DND-41 (cell line): ENCODE data around the gene KMT5B.

Source experiments
- ATAC-seq: fragments of 200-7000 bp; cut with Tn5 transposase; 3 replicates; pipeline ENCODE4 v1.9.1; 2021; ENCODE audit warnings: low read depth; ENCODE audit not compliant: insufficient read depth
- DNase-seq: peaks from one replicate; pipeline ENCODE4 v3.0.0-alpha.2; 2020
- H2AFZ ChIP-seq: 2 replicates; pipeline ENCODE4 v1.6.0; 2012; ENCODE audit warnings: low read depth, low read length
- H3K27ac ChIP-seq: 2 replicates; pipeline ENCODE4 v1.5.1; 2012; ENCODE audit warnings: low read length, inconsistent platforms
- H3K27me3 ChIP-seq: fragments of 200-600 bp; sonication (generic); 2 replicates; pipeline ENCODE4 v1.6.0; 2012; ENCODE audit warnings: low read length, mild to moderate bottlenecking, inconsistent platforms; ENCODE audit not compliant: insufficient read depth, poor library complexity
- H3K36me3 ChIP-seq: 2 replicates; pipeline ENCODE4 v1.5.1; 2012; ENCODE audit warnings: low read length, inconsistent platforms; ENCODE audit not compliant: insufficient read depth
- H3K4me1 ChIP-seq: 2 replicates; pipeline ENCODE4 v1.5.1; 2012; ENCODE audit warnings: mild to moderate bottlenecking, low read length; ENCODE audit not compliant: insufficient read depth
- H3K4me2 ChIP-seq: 2 replicates; pipeline ENCODE4 v1.6.0; 2012; ENCODE audit warnings: mild to moderate bottlenecking, moderate library complexity, low read length, inconsistent platforms; ENCODE audit not compliant: insufficient read depth
- H3K4me3 ChIP-seq, 2 experiments: fragments of 200-600 bp in 1 of 2; shearing (Covaris generic) in 1 of 2; 2 replicates each; pipeline ENCODE4 v1.5.1; 2012 to 2016; ENCODE audit warnings: inconsistent platforms in 2 of 2, low read length in 2 of 2, mild to moderate bottlenecking in 2 of 2, low read depth in 1 of 2, moderate library complexity in 1 of 2
- H3K79me2 ChIP-seq: 2 replicates; pipeline ENCODE4 v1.6.0; 2012; ENCODE audit warnings: low read length, inconsistent platforms; ENCODE audit not compliant: insufficient read depth
- H3K9ac ChIP-seq: 2 replicates; pipeline ENCODE4 v1.6.0; 2012; ENCODE audit warnings: low read depth, mild to moderate bottlenecking, inconsistent platforms, low read length, moderate library complexity
- H3K9me3 ChIP-seq: 2 replicates; pipeline ENCODE4 v1.5.1; 2012; ENCODE audit warnings: low read length, moderate library complexity, mild to moderate bottlenecking, inconsistent platforms; ENCODE audit not compliant: insufficient read depth, severe bottlenecking
- H4K20me1 ChIP-seq: 2 replicates; pipeline ENCODE4 v1.6.0; 2012; ENCODE audit warnings: low read length; ENCODE audit not compliant: insufficient read depth
- EZH2 ChIP-seq: IDR thresholded peaks from 3 replicates; pipeline ENCODE4 v1.6.1; 2012; ENCODE audit warnings: borderline replicate concordance, low read depth, mild to moderate bottlenecking, moderate library complexity, low read length, inconsistent platforms; ENCODE audit not compliant: severe bottlenecking
- TF ChIP-seq, protein P1 (sequence below): IDR thresholded peaks from 2 replicates; pipeline ENCODE4 v1.5.1; 2012; ENCODE audit warnings: borderline replicate concordance, low read length, moderate library complexity, mild to moderate bottlenecking; ENCODE audit not compliant: poor library complexity, severe bottlenecking; ENCODE audit errors: extremely low read depth

KMT5B gene

DNA sequence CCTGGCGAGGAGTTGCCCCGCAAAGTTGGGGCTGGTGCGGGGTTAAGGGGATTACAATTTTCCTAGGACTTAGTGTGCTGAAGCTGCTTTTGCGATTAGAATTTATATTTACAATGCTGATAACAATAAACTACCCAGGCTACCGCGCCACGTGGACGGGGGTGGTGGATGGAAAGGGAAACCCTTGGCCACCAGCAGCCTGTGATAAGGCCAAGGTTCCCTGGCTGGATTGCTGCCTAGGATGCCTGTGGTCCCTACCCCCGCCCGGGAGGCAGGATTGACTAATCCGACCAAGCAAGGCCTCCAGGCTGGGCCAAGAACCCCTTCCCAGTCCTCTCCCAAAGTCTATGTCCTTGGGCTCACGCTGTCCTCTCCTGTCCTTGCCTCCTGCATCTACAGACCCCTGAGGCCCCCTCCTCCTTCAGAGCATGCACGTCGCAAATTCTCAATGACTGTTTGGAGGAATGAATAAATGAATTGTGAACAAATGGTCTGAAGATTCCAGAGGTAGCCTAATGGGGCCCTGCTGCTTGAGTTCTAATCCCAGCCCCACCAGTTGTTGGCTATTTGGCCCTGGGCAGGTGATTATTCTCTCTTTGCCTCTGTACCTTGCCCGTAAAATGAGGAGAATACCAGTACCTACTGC is 84.3 kb downstream of the KMT5B start:
- Histone ChIP-seq H3K9ac (no peak overlapping the region), H3K27me3 (no peaks in the 10 kb centered on the region), H3K36me3 (no peaks in the 10 kb centered on the region), H3K79me2 (no peaks in the 10 kb centered on the region), H2AFZ (no peak overlapping the region), H3K4me1 (no peaks in the 10 kb centered on the region), H3K9me3 (peaks cover 30% of the 10 kb centered on the region), H4K20me1 (no peaks in the 10 kb centered on the region), H3K27ac (no peak overlapping the region), H3K4me2 (no peak overlapping the region), H3K4me3 (no peak overlapping the region)
- DNase-seq (no peak), ATAC-seq (no peak)
- TF ChIP-seq EZH2: no peak
- TF ChIP-seq, protein P1, sequence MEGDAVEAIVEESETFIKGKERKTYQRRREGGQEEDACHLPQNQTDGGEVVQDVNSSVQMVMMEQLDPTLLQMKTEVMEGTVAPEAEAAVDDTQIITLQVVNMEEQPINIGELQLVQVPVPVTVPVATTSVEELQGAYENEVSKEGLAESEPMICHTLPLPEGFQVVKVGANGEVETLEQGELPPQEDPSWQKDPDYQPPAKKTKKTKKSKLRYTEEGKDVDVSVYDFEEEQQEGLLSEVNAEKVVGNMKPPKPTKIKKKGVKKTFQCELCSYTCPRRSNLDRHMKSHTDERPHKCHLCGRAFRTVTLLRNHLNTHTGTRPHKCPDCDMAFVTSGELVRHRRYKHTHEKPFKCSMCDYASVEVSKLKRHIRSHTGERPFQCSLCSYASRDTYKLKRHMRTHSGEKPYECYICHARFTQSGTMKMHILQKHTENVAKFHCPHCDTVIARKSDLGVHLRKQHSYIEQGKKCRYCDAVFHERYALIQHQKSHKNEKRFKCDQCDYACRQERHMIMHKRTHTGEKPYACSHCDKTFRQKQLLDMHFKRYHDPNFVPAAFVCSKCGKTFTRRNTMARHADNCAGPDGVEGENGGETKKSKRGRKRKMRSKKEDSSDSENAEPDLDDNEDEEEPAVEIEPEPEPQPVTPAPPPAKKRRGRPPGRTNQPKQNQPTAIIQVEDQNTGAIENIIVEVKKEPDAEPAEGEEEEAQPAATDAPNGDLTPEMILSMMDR: no peak

DNA sequence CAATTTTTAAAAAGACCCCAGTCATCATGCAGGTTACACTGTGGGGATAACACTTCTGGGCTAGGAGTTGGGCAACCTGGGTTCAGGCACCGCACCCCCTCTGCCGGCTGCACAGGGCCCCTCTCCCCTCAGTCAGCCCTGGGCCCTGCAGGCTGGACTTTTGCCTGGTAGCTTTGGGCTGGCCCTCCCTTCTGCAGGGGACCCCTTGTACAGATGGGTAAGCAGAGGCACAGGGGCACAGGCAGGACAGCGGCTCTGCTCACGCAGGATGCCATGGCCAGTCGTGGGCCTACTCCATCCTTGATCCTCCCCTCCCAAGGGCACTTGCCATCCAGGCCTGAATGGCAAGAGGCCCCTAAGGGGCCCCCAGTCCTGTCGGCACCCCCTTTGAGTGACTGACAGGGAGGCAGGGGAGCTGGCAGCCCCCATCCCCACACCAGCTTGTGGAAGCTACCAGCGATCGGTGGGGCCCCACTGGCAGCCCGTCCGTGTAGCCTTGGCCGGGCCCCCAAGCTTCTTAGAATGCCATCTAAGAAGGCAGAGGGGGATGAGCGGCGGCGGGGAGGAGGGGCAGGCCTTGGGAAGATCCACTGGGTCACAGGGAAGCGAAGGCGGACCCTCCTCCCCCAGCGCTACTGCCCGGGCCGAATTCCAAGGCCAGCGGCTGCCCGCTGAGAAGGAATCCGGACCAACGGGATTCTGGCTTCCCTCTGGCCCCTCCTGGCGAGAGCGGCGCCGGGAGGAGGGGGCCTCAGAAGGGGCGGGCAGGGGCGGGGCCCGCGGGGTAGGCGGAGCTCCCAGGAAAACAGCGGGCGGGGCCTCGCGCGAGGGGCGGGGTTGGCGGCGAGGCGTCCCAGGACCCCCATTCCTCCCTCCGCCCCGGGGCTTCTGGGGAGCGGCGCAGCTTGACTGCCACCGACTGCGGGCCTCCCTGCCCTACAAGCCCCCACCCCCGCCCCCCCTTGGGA is 85.1 kb downstream of the KMT5B start:
- ATAC-seq (no peak), DNase-seq (no peak)
- H3K9me3 ChIP-seq: peaks cover 23% of the 10 kb centered on the region
- no peaks in the 10 kb centered on the region for H4K20me1 ChIP-seq
- no peaks in the 10 kb centered on the region for H3K79me2 ChIP-seq
- no peak overlapping the region for H2AFZ ChIP-seq
- no peak overlapping the region for H3K27ac ChIP-seq
- no peaks in the 10 kb centered on the region for H3K4me1 ChIP-seq
- H3K27me3 ChIP-seq: no peaks in the 10 kb centered on the region
- H3K9ac ChIP-seq: no peak overlapping the region
- H3K36me3 ChIP-seq: no peaks in the 10 kb centered on the region
- TF ChIP-seq, protein P1: no peak
- TF ChIP-seq EZH2: no peak
- H3K4me3 ChIP-seq: no peak overlapping the region
- H3K4me2 ChIP-seq: no peak overlapping the region

DNA sequence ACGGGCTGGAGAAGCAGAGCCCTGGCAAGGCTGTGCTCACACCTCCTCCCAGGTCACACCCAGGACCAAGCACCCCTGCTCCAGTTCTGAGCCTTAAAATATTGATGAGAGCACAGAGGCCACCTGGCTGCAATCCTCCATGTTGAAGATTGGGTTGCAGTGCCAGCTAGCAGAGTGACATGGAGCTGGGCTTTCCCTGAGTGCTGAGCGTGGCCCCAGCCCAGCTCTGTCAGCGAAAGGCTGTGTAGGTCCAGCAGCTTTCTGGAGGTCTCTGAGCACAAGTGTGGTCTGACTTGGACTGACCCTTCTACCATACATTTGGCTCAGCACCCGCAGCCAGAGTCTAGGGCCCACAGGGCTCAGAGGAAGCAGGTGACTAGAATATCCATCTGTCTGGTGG is 87.9 kb downstream of the KMT5B start:
- TF ChIP-seq, protein P1: no peak
- no peak for TF ChIP-seq EZH2
- ATAC-seq: no peak
- no peak for DNase-seq
- Histone ChIP-seq H3K27me3 (no peaks in the 10 kb centered on the region), H3K36me3 (no peaks in the 10 kb centered on the region), H3K4me3 (no peak overlapping the region), H3K79me2 (peaks cover 6% of the 10 kb centered on the region), H3K9me3 (peaks cover 6% of the 10 kb centered on the region), H3K27ac (no peak overlapping the region), H2AFZ (no peak overlapping the region), H3K4me1 (peaks cover 13% of the 10 kb centered on the region), H3K4me2 (no peak overlapping the region), H4K20me1 (peaks cover 3% of the 10 kb centered on the region; the same call in 1 of the 2 replicates), H3K9ac (no peak overlapping the region)
